Gastrocnemius medialis (tissue), 4 donors: ENCODE measurements around the gene SH2D2A.

Experiments used
- CTCF ChIP-seq, 5 experiments: fragments of 450-650 bp in 3 of 5; fragments of 200-600 bp in 2 of 5; sonication (generic) in 2 of 5; IDR thresholded peaks in 4 of 5; conservative IDR thresholded peaks in 1 of 5; 1 replicate in 4 of 5; 2 replicates in 1 of 5; pipeline ENCODE4 v1.5.1; 2016 to 2019; ENCODE audit warnings: antibody characterized with exemption in 5 of 5, mild to moderate bottlenecking in 3 of 5, moderate library complexity in 3 of 5
- POLR2A ChIP-seq, 2 donors: fragments of 450-650 bp; IDR thresholded peaks; one replicate each; pipeline ENCODE4 v1.6.1; 2017; ENCODE audit warnings: antibody characterized with exemption in 2 of 2, mild to moderate bottlenecking in 2 of 2, moderate library complexity in 2 of 2

- TF ChIP-seq CTCF (IDR thresholded peaks at IDR 0.05 in 4 of 5, conservative IDR thresholded peaks at IDR 0.05 in 1 of 5) (no peak), POLR2A (IDR thresholded peaks at IDR 0.05) (no peak)
Observed at GRCh38 chr1:156841295-156841855, 24.7 kb upstream of the SH2D2A start.
